Stimulated activated CD4-positive, alpha-beta T cell treated with anti-CD3 and anti-CD28 coated beads, Interleukin-15, amount 100 ng/mL, for 1 hour (primary cell): ENCODE measurements around the gene ZBTB46.

Experiments
- DNase-seq, 2 donors: peaks; one replicate each; pipeline ENCODE4 v3.0.0-alpha.2; 2020; ENCODE audit warnings: low read depth in 1 of 2, low spot score in 1 of 2

The ZBTB46 gene

GRCh38 chr20:63707558-63708300 is 123.3 kb downstream of the ZBTB46 start, which contains the start of the genes ARFRP1 and ZGPAT:
ARFRP1 (minus strand) TSS chr20:63707976; CDS start chr20:63707091, 885 bp downstream.
ZGPAT (plus strand) TSS chr20:63708039; CDS start chr20:63708581, 542 bp downstream.
- DNase-seq = peak; percentile 79 to 87

DNA sequence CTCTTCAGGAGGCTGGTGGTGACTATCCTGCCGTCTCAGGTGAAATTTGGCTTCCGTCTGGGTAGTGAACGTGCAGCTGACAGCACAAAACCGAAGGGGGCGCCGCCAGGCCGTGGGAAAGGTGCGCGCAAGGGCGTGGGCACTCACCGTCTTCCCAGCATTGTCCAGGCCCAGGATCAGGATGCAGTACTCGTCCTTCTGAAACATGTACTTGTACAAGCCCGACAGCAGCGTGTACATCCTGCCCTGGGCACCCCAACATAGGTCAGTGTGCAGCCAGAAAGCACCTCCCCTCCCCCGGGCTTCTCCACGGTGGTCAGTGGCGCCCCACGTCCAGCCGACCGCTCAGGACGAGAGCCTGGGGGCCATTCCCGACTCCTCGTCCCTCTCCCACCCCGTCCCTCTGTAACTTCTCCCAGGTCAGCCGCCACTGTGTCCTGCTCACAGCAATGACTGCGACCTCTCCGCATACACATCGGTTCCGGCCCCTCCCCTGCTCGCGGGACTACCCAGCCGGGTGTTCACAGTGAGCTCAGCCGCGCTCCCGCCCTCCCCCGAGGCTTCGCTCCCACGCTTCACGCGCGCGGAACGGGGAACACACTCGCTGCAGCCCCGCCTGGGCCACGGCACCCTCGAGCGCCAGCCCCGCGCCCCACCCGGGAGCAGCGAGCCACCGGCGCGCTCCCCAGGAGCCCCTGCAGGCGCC is 124.1 kb downstream of the ZBTB46 start:
- peak; percentile 33 to 52 for DNase-seq

DNA sequence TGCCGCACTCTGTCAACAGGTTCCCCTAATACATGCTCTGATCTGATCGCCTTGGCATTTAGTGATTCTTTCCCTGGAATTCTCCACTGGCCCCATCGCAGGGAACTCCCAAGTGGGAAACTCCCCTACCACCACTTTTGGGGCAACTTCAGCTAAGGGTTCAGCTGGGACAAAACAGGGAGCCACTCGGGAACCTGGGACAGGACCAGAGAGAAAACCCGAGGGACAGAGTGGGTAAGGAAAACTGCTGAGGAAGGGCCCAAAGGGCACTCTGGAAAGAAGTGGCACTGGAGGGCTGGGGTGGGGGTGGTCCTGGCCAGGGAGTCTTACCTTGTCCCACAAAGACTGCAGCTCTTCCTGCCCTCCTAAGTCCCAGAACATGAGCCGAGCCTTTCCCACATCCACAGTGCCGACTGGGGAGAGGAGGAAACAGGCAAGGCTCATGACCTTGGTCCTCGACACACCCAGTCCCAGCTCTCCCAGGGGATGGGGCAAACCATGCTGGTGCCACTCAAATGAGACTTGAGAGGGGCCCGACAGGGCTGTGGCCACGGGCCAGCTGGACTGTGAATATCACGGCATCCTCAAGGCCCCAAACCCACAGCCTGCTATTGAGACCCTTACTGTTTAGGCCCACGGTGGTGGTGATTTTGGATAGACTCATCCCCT is 124.9 kb downstream of the ZBTB46 start:
- no peak for DNase-seq

DNA sequence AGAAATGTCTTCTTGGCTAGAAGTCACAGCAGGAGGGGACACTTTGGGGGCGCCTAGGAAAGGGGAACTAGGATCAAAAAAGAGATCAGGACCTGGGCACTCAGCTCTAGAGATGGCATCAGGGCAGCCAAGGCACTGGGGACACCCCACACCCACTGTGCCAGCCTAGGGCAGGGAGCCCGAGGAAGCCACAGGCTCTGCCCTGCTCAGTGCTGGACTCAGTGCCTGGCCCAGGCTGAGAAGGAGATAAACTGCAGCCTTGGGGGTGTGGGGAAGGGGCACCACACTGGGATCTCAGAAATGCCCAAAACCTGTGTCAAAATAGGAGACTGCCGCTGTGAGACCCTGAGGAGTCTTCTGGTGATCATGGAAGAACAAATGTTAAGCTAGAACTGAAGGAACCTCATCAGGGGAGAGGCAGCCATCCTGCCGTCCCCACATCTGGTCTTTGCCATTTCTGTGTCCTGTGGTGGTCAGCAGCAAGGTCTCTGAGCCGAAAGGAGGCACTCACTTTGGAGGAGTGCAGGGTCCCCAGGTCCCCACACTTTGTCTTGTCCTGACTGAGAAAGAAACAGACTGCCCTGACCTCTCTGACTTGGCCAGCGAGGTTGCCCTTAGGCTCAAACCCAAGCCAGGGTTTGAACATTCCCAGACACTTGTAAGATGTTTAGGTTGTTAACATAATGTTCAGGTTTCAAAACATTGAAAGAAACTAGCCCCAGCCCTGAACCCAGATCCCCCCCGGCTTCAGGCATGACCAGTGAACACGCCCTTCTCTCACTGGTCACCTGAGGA is 125.6 kb downstream of the ZBTB46 start:
- DNase-seq = no peak

GRCh38 chr20:63704749-63705117 is 126.3 kb downstream of the ZBTB46 start:
- DNase-seq = no peak

GRCh38 chr20:63703976-63704748 is 126.9 kb downstream of the ZBTB46 start:
- no peak for DNase-seq

GRCh38 chr20:63703471-63703975 is 127.5 kb downstream of the ZBTB46 start:
- DNase-seq = no peak

DNA sequence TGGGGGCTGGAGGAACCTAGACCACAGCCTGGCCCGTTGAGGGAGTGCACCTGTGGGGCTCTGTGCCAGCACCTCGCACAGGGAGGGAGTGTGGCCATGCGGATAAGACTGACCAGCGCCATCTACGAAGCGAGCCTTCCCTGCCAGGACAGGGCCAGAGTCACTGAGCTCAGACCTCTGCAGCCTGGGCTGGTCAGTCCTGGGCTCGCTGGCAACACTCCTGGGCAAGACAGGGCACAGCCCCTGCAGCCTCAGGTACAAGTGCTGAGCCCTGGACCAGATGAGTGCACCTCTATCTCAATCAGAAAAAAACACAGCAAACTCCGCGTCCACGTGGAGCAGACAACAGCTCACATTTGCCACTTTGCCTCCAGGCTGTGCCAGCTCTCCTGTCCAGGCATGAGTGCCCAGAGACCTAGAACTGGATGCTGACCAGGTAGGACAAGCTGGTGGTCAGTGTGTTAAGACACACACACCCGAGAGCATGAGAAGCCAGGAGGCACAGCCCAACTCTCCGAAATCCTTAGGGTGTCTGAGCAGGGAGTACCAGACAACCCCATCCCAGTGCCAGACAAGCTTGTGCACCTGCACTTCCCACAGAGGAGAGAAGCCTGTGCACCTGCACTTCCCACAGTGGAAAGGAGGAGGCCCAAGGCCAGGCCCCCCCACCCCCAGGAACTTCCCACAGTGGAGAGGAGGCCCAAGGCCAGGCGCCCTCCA is 128.2 kb downstream of the ZBTB46 start:
- no peak for DNase-seq

DNA sequence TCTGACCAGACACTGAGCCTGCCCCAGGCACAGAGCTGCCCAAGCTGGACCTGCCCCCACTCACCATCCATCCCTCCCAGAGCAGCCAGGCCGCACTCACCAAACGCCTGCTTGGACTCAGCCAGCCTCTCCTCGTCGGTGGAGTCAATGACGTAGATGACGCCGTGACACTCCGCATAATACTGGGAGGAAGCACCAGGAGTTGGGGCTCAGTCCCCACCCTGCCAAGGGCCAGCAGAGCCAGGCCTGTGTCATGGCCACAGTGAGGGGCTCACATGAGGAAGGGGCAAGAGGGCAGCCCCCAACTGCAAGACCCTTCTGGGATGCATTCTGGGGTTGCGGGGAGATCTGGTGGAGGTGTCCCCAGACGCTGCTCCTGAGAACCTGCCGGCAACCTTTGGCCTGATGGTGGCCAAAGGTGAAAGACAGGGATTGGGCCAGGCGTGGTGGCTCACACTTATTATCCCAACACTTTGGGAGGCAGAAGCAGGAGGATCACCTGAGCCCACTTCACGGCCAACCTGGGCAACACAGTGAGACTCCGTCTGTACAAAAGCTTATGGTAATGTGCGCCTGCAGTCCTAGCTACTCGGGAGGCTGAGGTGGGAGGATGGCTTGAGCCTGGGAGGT is 128.9 kb downstream of the ZBTB46 start:
- no peak for DNase-seq

GRCh38 chr20:63701329-63702035 is 129.6 kb downstream of the ZBTB46 start:
- DNase-seq = no peak

GRCh38 chr20:63701051-63701328 is 130.1 kb downstream of the ZBTB46 start:
- no peak for DNase-seq

GRCh38 chr20:63700199-63701050 is 130.6 kb downstream of the ZBTB46 start:
- DNase-seq = no peak

- DNase-seq = no peak
Observed at GRCh38 chr20:63699466-63700198, 131.4 kb downstream of the ZBTB46 start.

DNA sequence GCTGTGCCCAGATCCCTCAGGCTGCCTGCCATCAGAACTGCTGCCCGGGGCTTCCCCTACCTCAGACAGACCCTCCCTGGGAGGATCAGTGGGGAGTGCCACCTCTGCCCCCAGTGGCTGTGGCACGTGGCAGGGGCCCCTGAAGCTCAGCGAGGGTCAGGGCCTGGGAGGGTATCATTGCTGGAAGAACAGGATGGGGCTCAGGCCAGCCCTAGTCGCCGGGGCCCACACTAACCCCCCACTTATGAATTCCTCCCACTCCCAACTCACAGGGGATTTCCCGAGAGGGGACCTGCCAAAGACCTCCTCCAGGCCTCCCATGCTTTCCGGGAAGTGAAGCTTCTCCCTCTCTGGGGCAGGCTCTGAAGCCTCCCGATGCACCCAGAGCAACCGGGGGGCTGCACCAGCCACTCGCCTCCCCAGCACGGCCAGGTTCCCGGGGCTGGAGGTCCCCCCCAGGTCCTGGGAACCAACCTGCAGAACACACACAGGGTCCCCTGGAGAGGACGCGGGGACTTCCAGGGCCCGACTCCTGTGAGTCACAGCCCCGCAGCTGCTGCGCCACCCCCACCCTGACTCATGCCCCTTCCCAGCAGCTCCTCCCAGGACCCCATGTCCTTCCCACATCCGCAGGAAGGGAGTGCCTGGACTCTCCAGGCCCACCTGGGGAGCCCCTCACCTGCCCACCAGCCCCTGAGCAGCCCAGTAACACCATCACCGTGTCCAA is 132.2 kb downstream of the ZBTB46 start:
- peak in 1 of 2 donors; percentile 44 for DNase-seq

DNA sequence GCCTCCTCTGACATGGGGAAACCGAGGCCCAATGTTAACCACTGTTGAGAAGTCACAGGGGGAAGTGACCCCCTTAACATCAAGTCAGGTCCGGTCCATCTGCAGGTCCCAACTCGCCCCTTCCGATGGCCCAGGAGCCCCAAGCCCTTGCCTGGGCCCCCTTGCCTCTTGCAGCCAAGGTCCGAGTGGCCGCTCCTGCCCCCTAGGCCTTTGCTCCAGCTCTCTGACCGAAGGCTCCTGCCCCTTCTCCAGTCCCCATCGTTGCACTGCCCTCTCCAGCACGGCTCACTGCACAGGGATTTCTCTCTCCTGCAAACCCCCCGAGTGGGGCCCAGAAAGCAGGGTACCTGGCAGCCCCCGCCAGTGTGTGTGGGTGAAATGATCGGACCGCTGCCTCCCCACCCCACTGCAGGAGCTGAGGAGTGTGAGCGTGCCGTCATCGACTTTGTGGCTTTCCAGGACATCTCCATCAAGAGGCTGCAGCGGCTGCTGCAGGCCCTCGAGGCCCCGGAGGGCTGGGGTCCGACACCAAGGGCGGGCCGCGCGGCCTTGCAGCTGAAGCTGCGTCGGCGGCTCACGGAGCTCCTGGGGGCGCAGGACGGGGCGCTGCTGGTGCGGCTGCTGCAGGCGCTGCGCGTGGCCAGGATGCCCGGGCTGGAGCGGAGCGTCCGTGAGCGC is 133.1 kb downstream of the ZBTB46 start:
- DNase-seq = no peak

DNA sequence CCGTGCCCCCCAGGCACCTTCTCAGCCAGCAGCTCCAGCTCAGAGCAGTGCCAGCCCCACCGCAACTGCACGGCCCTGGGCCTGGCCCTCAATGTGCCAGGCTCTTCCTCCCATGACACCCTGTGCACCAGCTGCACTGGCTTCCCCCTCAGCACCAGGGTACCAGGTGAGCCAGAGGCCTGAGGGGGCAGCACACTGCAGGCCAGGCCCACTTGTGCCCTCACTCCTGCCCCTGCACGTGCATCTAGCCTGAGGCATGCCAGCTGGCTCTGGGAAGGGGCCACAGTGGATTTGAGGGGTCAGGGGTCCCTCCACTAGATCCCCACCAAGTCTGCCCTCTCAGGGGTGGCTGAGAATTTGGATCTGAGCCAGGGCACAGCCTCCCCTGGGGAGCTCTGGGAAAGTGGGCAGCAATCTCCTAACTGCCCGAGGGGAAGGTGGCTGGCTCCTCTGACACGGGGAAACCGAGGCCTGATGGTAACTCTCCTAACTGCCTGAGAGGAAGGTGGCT is 133.7 kb downstream of the ZBTB46 start:
- DNase-seq = no peak
